ENCODE results near the gene MID1.

GRCh38 chrX:10629905-10630304, 9.5 kb upstream of the MID1 start:
- TF ChIP-seq POLR2A (IDR thresholded peaks at IDR 0.05; ENCODE audit: low read length) (no peak), GATA1 (IDR thresholded peaks at IDR 0.05; ENCODE audit: low read depth, low read length) (no peak)

Measured in erythroblast (primary cell).